ENCODE measurements around the gene NEGR1. TPM values are rescaled to one million over a fixed set of nuclear protein-coding genes. Genes with fewer than 3 reads are reported as not detected.

Gene NEGR1
- total RNA-seq, 4 donors from 2014 or later = 33.3 to 73.0 (median 54.1) TPM

DNA sequence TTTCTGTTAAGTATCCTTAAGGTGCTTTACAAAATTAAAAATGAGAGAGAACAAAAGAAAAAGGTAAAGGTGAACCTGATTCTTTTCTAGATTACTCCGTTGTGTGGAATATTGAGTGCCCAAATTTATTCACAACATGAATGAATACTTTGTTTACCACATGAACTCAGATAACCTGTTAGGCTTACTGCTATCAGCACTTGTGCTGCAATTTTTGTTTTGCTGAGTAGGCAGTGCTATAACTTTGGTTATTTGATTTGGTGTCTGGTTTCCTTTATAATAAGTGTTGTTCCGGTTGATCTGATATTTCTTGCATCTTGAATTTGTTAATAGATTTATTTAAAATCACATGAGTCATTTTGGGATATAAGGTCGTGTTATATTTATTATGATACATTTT, 195.9 kb downstream of the NEGR1 start:
- Histone ChIP-seq H3K27me3 (no peaks in the 10 kb centered on the region), H3K9me3 (no peaks in the 10 kb centered on the region), H3K36me3 (no peaks in the 10 kb centered on the region), H3K4me3 (no peak overlapping the region), H3K27ac (no peak overlapping the region), H3K4me1 (no peaks in the 10 kb centered on the region)
- WGBS, 2 donors (ENCODE audit: low coverage in 1 of 2) = 81 to 90% methylated on average over 3 of the region's 3 CpGs
- TF ChIP-seq EP300 (IDR thresholded peaks at IDR 0.05) (no peak), CTCF (IDR thresholded peaks at IDR 0.05) (no peak), POLR2AphosphoS5 (IDR thresholded peaks at IDR 0.05) (no peak), POLR2A (IDR thresholded peaks at IDR 0.05) (no peak)
- no peak for ATAC-seq

- Histone ChIP-seq H3K27me3 (no peaks in the 10 kb centered on the region), H3K9me3 (no peaks in the 10 kb centered on the region), H3K4me3 (no peak overlapping the region), H3K4me1 (no peaks in the 10 kb centered on the region), H3K36me3 (no peaks in the 10 kb centered on the region), H3K27ac (no peak overlapping the region)
- ATAC-seq = no peak
- TF ChIP-seq EP300 (IDR thresholded peaks at IDR 0.05) (no peak), POLR2A (IDR thresholded peaks at IDR 0.05) (no peak), POLR2AphosphoS5 (IDR thresholded peaks at IDR 0.05) (no peak), CTCF (IDR thresholded peaks at IDR 0.05) (no peak)
Measured at GRCh38 chr1:72075425-72075824, 206.9 kb downstream of the NEGR1 start.

DNA sequence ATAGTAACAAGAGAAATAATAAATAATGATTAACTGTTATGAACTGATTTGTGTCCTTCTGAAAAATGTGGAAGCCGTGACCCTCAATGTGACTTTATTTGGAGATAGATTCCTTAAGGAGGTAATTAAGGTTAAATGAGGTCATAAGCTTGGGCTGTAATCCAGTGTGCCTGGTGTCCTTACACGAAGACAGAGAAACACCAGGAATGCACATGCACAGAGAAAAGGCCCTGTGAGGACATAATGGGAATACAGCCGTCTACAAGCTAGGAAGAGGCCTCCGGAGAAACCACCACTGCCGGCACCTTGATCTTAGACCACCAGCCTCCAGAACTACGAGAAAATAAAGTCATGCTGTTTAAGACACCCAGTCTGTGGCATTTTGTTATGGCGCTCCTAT, 215.9 kb downstream of the NEGR1 start:
- Histone ChIP-seq H3K9me3 (no peaks in the 10 kb centered on the region), H3K36me3 (no peaks in the 10 kb centered on the region), H3K4me1 (peaks cover 0 to 37% (median 0%) of the 10 kb centered on the region in 3 donors), H3K4me3 (no peak overlapping the region), H3K27ac (no peak overlapping the region), H3K27me3 (no peaks in the 10 kb centered on the region)
- no peak for ATAC-seq
- WGBS, 2 donors (ENCODE audit: low coverage in 1 of 2) = 60 to 65% methylated on average over 7 of the region's 7 CpGs
- TF ChIP-seq EP300 (IDR thresholded peaks at IDR 0.05) (no peak), CTCF (IDR thresholded peaks at IDR 0.05) (no peak), POLR2A (IDR thresholded peaks at IDR 0.05) (no peak), POLR2AphosphoS5 (IDR thresholded peaks at IDR 0.05) (no peak)

GRCh38 chr1:72064196-72065075, 217.9 kb downstream of the NEGR1 start:
- H3K36me3 ChIP-seq = no peaks in the 10 kb centered on the region
- H3K4me3 ChIP-seq = peak overlapping the region in 1 of 2 donors; percentile 15
- H3K9me3 ChIP-seq = no peaks in the 10 kb centered on the region
- H3K27ac ChIP-seq = no peak overlapping the region
- peaks cover 0 to 37% (median 0%) of the 10 kb centered on the region in 3 donors for H3K4me1 ChIP-seq
- ATAC-seq = no peak
- TF ChIP-seq CTCF (IDR thresholded peaks at IDR 0.05) = no peak
- no peak for TF ChIP-seq EP300 (IDR thresholded peaks at IDR 0.05)
- no peak for TF ChIP-seq POLR2A (IDR thresholded peaks at IDR 0.05)
- no peak for TF ChIP-seq POLR2AphosphoS5 (IDR thresholded peaks at IDR 0.05)
- 20 to 29% methylated on average over 3 of the region's 3 CpGs for WGBS, 2 donors (ENCODE audit: low coverage in 1 of 2)
- H3K27me3 ChIP-seq = no peaks in the 10 kb centered on the region

Measured in gastroesophageal sphincter (tissue), 4 donors.